Measurements from ENCODE around the gene LAMA3. TPM values are rescaled to one million over a fixed set of nuclear protein-coding genes. Genes with fewer than 3 reads are reported as not detected.

Gene LAMA3
- total and polyA plus RNA-seq, 2 experiments from 2014 or later: 3.9 to 4.9 TPM

- no peaks in the 10 kb centered on the region for H3K36me3 Mint-ChIP-seq (ENCODE audit: low read depth)
- H3K9me2 ChIP-seq (ENCODE audit: insufficient read depth): no peaks in the 10 kb centered on the region
- no peaks in the 10 kb centered on the region for H4K20me1 ChIP-seq (replicated peaks; ENCODE audit: insufficient read depth)
- H3K36me3 ChIP-seq (ENCODE audit: insufficient read depth): no peaks in the 10 kb centered on the region
- H3K4me1 Mint-ChIP-seq: peaks cover 7% of the 10 kb centered on the region
- H3F3A ChIP-seq (replicated peaks; ENCODE audit: low read depth): no peaks in the 10 kb centered on the region
- 0 out of 2 replicates have a peak, but pooled peaks cover 5% of the 10 kb centered on the region for H3K4me1 ChIP-seq (ENCODE audit: insufficient read depth)
- H3K4me3 Mint-ChIP-seq: no peak overlapping the region
- H2AFZ ChIP-seq: no peak overlapping the region
- no peak overlapping the region for H3K27ac Mint-ChIP-seq
- ATAC-seq (no peak), DNase-seq (ENCODE audit: low spot score) (no peak)
- H3K4me2 ChIP-seq: no peak overlapping the region
- TF ChIP-seq ZNF331 (CRISPR knock-in tag; IDR thresholded peaks at IDR 0.05; ENCODE audit: low read depth) (no peak), STAT1 (IDR thresholded peaks at IDR 0.05; ENCODE audit: unreplicated experiment) (no peak), EZH2 (IDR thresholded peaks at IDR 0.05; ENCODE audit: low read depth, unreplicated experiment) (no peak), NANOG (IDR thresholded peaks at IDR 0.05; ENCODE audit: borderline replicate concordance) (no peak), REST (IDR thresholded peaks at IDR 0.05; ENCODE audit: unreplicated experiment) (no peak), CREB1 (CRISPR knock-in tag; IDR thresholded peaks at IDR 0.05; ENCODE audit: low read depth) (no peak), EZH2phosphoT487 (IDR thresholded peaks at IDR 0.05; ENCODE audit: unreplicated experiment) (no peak), ZNF114 (CRISPR knock-in tag; IDR thresholded peaks at IDR 0.05) (no peak), ETS1 (IDR thresholded peaks at IDR 0.05) (no peak), POLR2AphosphoS5 (IDR thresholded peaks at IDR 0.05; ENCODE audit: low read depth) (no peak), JUNB (IDR thresholded peaks at IDR 0.05; ENCODE audit: unreplicated experiment) (no peak)
- TF ChIP-seq, protein P1, sequence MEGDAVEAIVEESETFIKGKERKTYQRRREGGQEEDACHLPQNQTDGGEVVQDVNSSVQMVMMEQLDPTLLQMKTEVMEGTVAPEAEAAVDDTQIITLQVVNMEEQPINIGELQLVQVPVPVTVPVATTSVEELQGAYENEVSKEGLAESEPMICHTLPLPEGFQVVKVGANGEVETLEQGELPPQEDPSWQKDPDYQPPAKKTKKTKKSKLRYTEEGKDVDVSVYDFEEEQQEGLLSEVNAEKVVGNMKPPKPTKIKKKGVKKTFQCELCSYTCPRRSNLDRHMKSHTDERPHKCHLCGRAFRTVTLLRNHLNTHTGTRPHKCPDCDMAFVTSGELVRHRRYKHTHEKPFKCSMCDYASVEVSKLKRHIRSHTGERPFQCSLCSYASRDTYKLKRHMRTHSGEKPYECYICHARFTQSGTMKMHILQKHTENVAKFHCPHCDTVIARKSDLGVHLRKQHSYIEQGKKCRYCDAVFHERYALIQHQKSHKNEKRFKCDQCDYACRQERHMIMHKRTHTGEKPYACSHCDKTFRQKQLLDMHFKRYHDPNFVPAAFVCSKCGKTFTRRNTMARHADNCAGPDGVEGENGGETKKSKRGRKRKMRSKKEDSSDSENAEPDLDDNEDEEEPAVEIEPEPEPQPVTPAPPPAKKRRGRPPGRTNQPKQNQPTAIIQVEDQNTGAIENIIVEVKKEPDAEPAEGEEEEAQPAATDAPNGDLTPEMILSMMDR (conservative IDR thresholded peaks at IDR 0.05; ENCODE audit: low read depth in 2 of 2): no peak
- TF ChIP-seq, protein P2, sequence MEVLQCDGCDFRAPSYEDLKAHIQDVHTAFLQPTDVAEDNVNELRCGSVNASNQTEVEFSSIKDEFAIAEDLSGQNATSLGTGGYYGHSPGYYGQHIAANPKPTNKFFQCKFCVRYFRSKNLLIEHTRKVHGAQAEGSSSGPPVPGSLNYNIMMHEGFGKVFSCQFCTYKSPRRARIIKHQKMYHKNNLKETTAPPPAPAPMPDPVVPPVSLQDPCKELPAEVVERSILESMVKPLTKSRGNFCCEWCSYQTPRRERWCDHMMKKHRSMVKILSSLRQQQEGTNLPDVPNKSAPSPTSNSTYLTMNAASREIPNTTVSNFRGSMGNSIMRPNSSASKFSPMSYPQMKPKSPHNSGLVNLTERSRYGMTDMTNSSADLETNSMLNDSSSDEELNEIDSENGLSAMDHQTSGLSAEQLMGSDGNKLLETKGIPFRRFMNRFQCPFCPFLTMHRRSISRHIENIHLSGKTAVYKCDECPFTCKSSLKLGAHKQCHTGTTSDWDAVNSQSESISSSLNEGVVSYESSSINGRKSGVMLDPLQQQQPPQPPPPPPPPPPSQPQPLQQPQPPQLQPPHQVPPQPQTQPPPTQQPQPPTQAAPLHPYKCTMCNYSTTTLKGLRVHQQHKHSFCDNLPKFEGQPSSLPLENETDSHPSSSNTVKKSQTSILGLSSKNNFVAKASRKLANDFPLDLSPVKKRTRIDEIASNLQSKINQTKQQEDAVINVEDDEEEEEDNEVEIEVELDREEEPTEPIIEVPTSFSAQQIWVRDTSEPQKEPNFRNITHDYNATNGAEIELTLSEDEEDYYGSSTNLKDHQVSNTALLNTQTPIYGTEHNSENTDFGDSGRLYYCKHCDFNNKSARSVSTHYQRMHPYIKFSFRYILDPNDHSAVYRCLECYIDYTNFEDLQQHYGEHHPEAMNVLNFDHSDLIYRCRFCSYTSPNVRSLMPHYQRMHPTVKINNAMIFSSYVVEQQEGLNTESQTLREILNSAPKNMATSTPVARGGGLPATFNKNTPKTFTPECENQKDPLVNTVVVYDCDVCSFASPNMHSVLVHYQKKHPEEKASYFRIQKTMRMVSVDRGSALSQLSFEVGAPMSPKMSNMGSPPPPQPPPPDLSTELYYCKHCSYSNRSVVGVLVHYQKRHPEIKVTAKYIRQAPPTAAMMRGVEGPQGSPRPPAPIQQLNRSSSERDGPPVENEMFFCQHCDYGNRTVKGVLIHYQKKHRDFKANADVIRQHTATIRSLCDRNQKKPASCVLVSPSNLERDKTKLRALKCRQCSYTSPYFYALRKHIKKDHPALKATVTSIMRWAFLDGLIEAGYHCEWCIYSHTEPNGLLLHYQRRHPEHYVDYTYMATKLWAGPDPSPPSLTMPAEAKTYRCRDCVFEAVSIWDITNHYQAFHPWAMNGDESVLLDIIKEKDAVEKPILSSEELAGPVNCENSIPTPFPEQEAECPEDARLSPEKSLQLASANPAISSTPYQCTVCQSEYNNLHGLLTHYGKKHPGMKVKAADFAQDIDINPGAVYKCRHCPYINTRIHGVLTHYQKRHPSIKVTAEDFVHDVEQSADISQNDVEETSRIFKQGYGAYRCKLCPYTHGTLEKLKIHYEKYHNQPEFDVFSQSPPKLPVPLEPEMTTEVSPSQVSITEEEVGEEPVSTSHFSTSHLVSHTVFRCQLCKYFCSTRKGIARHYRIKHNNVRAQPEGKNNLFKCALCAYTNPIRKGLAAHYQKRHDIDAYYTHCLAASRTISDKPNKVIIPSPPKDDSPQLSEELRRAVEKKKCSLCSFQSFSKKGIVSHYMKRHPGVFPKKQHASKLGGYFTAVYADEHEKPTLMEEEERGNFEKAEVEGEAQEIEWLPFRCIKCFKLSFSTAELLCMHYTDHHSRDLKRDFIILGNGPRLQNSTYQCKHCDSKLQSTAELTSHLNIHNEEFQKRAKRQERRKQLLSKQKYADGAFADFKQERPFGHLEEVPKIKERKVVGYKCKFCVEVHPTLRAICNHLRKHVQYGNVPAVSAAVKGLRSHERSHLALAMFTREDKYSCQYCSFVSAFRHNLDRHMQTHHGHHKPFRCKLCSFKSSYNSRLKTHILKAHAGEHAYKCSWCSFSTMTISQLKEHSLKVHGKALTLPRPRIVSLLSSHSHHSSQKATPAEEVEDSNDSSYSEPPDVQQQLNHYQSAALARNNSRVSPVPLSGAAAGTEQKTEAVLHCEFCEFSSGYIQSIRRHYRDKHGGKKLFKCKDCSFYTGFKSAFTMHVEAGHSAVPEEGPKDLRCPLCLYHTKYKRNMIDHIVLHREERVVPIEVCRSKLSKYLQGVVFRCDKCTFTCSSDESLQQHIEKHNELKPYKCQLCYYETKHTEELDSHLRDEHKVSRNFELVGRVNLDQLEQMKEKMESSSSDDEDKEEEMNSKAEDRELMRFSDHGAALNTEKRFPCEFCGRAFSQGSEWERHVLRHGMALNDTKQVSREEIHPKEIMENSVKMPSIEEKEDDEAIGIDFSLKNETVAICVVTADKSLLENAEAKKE (CRISPR knock-in tag; IDR thresholded peaks at IDR 0.05): no peak
- no peak overlapping the region for H3K27ac ChIP-seq (ENCODE audit: low read depth)
- no peaks in the 10 kb centered on the region for H3K27me3 ChIP-seq (ENCODE audit: insufficient read depth)
- H3K27me3 Mint-ChIP-seq (ENCODE audit: insufficient read depth, low read depth, poor library complexity): peaks cover 3% of the 10 kb centered on the region
- no peak overlapping the region for H3K4me3 ChIP-seq
- H3K9me3 Mint-ChIP-seq: no peaks in the 10 kb centered on the region
- H3K79me2 ChIP-seq (replicated peaks; ENCODE audit: insufficient read depth): no peaks in the 10 kb centered on the region
These were observed 51.0 kb downstream of the LAMA3 start for GRCh38 chr18:23740105-23740830.
